DMS79 treated with DMSO at 0.1 percent for 48 hours (cell line): ENCODE measurements around the gene CCSER2.
A peak's percentile ranks its signal among the peaks of the same experiment; 100 is the strongest.
"Not testable (repeated sequence)": the region's sequence is repeated elsewhere in the genome, so short reads cannot be mapped to it uniquely, and the experiment has no call there.

Experiments
- DNase-seq: peaks from one replicate; lab custom pipeline; 2025; lab: John Stamatoyannopoulos, UW

The CCSER2 gene

GRCh38 chr10:84328418-84329195 lies at the start of gene CCSER2:
Gene CCSER2 (plus strand): TSS chr10:84328589. CDS start chr10:84371053, 42,464 bp downstream.
- DNase-seq, result peak; percentile 45

GRCh38 chr10:84279876-84280475 lies 48.4 kb upstream of the CCSER2 start:
- DNase-seq, result not testable (repeated sequence)

- no peak for DNase-seq
Measured at GRCh38 chr10:84286695-84287094, 41.7 kb upstream of the CCSER2 start.

GRCh38 chr10:84288151-84288550 lies 40.2 kb upstream of the CCSER2 start:
- DNase-seq, result no peak

- no peak for DNase-seq
Measured at GRCh38 chr10:84289521-84290200, 38.7 kb upstream of the CCSER2 start.

GRCh38 chr10:84290235-84290634 lies 38.2 kb upstream of the CCSER2 start:
- peak; percentile 16 for DNase-seq

- DNase-seq, result no peak
Measured at GRCh38 chr10:84291384-84291783, 37.0 kb upstream of the CCSER2 start.

- no peak for DNase-seq
Measured at GRCh38 chr10:84292502-84292901, 35.9 kb upstream of the CCSER2 start.

GRCh38 chr10:84293171-84293570 lies 35.2 kb upstream of the CCSER2 start:
- no peak for DNase-seq

- no peak for DNase-seq
Measured at GRCh38 chr10:84293574-84294016, 34.8 kb upstream of the CCSER2 start.

- DNase-seq, result no peak
Measured at GRCh38 chr10:84294766-84295447, 33.5 kb upstream of the CCSER2 start.

- DNase-seq, result no peak
Measured at GRCh38 chr10:84296091-84296981, 32.1 kb upstream of the CCSER2 start.

GRCh38 chr10:84298057-84298456 lies 30.3 kb upstream of the CCSER2 start:
- no peak for DNase-seq

GRCh38 chr10:84302223-84302622 lies 26.2 kb upstream of the CCSER2 start:
- DNase-seq, result no peak

- DNase-seq, result no peak
Measured at GRCh38 chr10:84306751-84307384, 21.5 kb upstream of the CCSER2 start.

- DNase-seq, result no peak
Measured at GRCh38 chr10:84308021-84308420, 20.4 kb upstream of the CCSER2 start.

- peak; percentile 43 for DNase-seq
Measured at GRCh38 chr10:84308481-84309304, 19.7 kb upstream of the CCSER2 start.

GRCh38 chr10:84310470-84310869 lies 17.9 kb upstream of the CCSER2 start:
- DNase-seq, result no peak

- DNase-seq, result no peak
Measured at GRCh38 chr10:84311576-84311975, 16.8 kb upstream of the CCSER2 start.

- DNase-seq, result no peak
Measured at GRCh38 chr10:84312816-84313215, 15.6 kb upstream of the CCSER2 start.
